ENCODE data around the gene KCNS1. TPM values are rescaled to one million over a fixed set of nuclear protein-coding genes. Genes with fewer than 3 reads are reported as not detected.

Gene KCNS1
- total RNA-seq, 2 donors from 2014 or later = not detected

- no peak for TF ChIP-seq POLR2A (IDR thresholded peaks at IDR 0.05)
- no peak for TF ChIP-seq CTCF (IDR thresholded peaks at IDR 0.05)
These were observed 36.0 kb upstream of the KCNS1 start for GRCh38 chr20:45136911-45137310.

GRCh38 chr20:45128099-45128498 lies 27.2 kb upstream of the KCNS1 start:
- TF ChIP-seq POLR2A (IDR thresholded peaks at IDR 0.05) = no peak
- no peak for TF ChIP-seq CTCF (IDR thresholded peaks at IDR 0.05)

More at GRCh38 chr20:45136911-45137310, 36.0 kb upstream of the KCNS1 start:
- Histone ChIP-seq H3K27me3 (no peaks in the 10 kb centered on the region), H3K4me1 (no peaks in the 10 kb centered on the region), H3K36me3 (replicated peaks in 1 of 2; ENCODE audit: insufficient read depth in 1 of 2, low read depth in 2 of 2) (no peaks in the 10 kb centered on the region), H3K9me3 (no peaks in the 10 kb centered on the region), H3K27ac (no peak overlapping the region), H3K4me3 (no peak overlapping the region)
- DNase-seq (no peak), ATAC-seq (no peak)
- WGBS, 2 donors = 60 to 86% methylated on average over 1 to 2 of the region's 2 CpGs
- intact Hi-C loops (cut with DNase I) = no loop called here

GRCh38 chr20:45124365-45124764 lies 23.4 kb upstream of the KCNS1 start, which contains the start of gene WFDC12:
Gene WFDC12 (minus strand): TSS chr20:45124465. CDS start chr20:45124447, 18 bp downstream.
- Histone ChIP-seq H3K36me3 (replicated peaks in 1 of 2; ENCODE audit: insufficient read depth in 1 of 2, low read depth in 2 of 2) (no peaks in the 10 kb centered on the region), H3K27me3 (no peaks in the 10 kb centered on the region), H3K4me1 (no peaks in the 10 kb centered on the region), H3K9me3 (no peaks in the 10 kb centered on the region), H3K27ac (no peak within 1 kb of the TSS), H3K4me3 (no peak within 1 kb of the TSS)
- ATAC-seq (no peak), DNase-seq (no peak)
- TF ChIP-seq CTCF (IDR thresholded peaks at IDR 0.05) = no peak
- no peak for TF ChIP-seq POLR2A (IDR thresholded peaks at IDR 0.05)
- WGBS, 2 donors = 74 to 75% methylated on average over 6 of the region's 6 CpGs
- intact Hi-C loops (cut with DNase I) = no loop called here

More at GRCh38 chr20:45128099-45128498, 27.2 kb upstream of the KCNS1 start:
- H3K4me3 ChIP-seq = no peak overlapping the region
- intact Hi-C loops (cut with DNase I) = no loop called here
- H3K9me3 ChIP-seq = no peaks in the 10 kb centered on the region
- H3K36me3 ChIP-seq (replicated peaks in 1 of 2; ENCODE audit: insufficient read depth in 1 of 2, low read depth in 2 of 2) = no peaks in the 10 kb centered on the region
- H3K27me3 ChIP-seq = no peaks in the 10 kb centered on the region
- no peak overlapping the region for H3K27ac ChIP-seq
- no peak for DNase-seq
- ATAC-seq = no peak
- no peaks in the 10 kb centered on the region for H3K4me1 ChIP-seq
- 42 to 57% methylated on average over 2 of the region's 2 CpGs for WGBS, 2 donors

- WGBS, 2 donors = 75 to 80% methylated on average over 2 of the region's 2 CpGs
- Histone ChIP-seq H3K9me3 (no peaks in the 10 kb centered on the region), H3K36me3 (replicated peaks in 1 of 2; ENCODE audit: insufficient read depth in 1 of 2, low read depth in 2 of 2) (no peaks in the 10 kb centered on the region), H3K27ac (no peak overlapping the region), H3K27me3 (no peaks in the 10 kb centered on the region), H3K4me3 (no peak overlapping the region), H3K4me1 (no peaks in the 10 kb centered on the region)
- DNase-seq (no peak), ATAC-seq (no peak)
- no peak for TF ChIP-seq POLR2A (IDR thresholded peaks at IDR 0.05)
- intact Hi-C loops (cut with DNase I) = no loop called here
These were observed 20.5 kb upstream of the KCNS1 start for GRCh38 chr20:45121388-45121787.

DNA sequence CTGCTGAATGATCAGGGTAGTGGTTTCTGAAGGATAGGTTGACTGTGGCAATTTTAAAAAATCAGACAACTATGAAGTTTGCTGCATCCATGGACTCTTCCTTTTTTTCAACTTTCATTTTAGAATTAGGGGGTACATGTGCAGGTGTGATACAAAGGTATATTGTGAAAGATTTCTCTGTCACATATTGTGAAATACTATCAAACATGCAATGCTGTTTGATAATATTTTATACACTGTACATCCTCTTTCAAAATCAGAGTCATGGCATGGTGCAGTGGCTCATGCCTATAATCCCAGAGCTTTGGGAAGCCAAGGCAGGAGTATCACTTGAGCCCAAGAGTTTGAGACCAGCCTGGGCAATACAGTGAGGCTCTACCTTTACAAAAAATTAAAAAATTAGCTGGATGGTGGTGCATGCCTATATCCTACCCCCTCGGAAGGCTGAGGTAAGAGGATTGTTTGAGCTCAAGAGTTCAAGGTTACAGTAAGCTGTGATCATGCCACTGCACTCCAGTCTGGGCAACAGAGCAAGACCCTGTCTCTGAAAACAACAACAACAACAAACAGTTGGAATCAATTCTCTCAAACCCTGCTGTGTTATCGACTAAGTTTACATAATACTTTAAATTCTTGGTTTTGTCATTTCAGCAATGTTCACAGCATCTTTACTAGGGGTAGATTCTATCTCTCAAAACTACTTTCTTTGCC lies 18.8 kb upstream of the KCNS1 start:
- TF ChIP-seq CTCF (IDR thresholded peaks at IDR 0.05) = no peak
- TF ChIP-seq POLR2A (IDR thresholded peaks at IDR 0.05) = no peak
- ATAC-seq (no peak), DNase-seq (no peak)
- Histone ChIP-seq H3K9me3 (no peaks in the 10 kb centered on the region), H3K27ac (no peak overlapping the region), H3K36me3 (replicated peaks in 1 of 2; ENCODE audit: insufficient read depth in 1 of 2, low read depth in 2 of 2) (no peaks in the 10 kb centered on the region), H3K4me3 (no peak overlapping the region), H3K4me1 (no peaks in the 10 kb centered on the region), H3K27me3 (no peaks in the 10 kb centered on the region)
- WGBS, 2 donors = 65 to 68% methylated on average over 2 of the region's 2 CpGs
- intact Hi-C loops (cut with DNase I) = no loop called here

Measured in body of pancreas (tissue), 4 donors.